Upper lobe of left lung (tissue), 6 donors: ENCODE results near the gene ACTRT2. TPM values are rescaled to one million over a fixed set of nuclear protein-coding genes. Genes with fewer than 3 reads are reported as not detected.

Experiments used
- ATAC-seq, 2 donors: fragments of 200-7000 bp; cut with Tn5 transposase; one replicate each; pipeline ENCODE4 v1.9.1; 2022; ENCODE audit warnings: mild to moderate bottlenecking in 2 of 2, moderate library complexity in 2 of 2; ENCODE audit not compliant: low FRiP score in 2 of 2
- DNase-seq, 2 donors: peaks; one replicate each; pipeline ENCODE4 v3.0.0-alpha.2; 2019 to 2020
- H3K27ac ChIP-seq, 4 donors: fragments of 200-600 bp; sonication (generic); one replicate each; pipeline ENCODE4 v1.5.1; 2016 to 2019
- H3K27me3 ChIP-seq, 4 donors: fragments of 200-600 bp; sonication (generic); one replicate each; pipeline ENCODE4 v1.5.1; 2017 to 2019
- H3K36me3 ChIP-seq, 4 donors: fragments of 200-600 bp; sonication (generic); one replicate each; pipeline ENCODE4 v1.5.1; 2016 to 2019
- H3K4me1 ChIP-seq, 4 donors: fragments of 200-600 bp; sonication (generic); one replicate each; pipeline ENCODE4 v1.5.1; 2018 to 2019
- H3K4me3 ChIP-seq, 4 donors: fragments of 200-600 bp; sonication (generic); one replicate each; pipeline ENCODE4 v1.5.1; 2017 to 2019; ENCODE audit warnings: mild to moderate bottlenecking in 2 of 4, moderate library complexity in 1 of 4
- H3K9me3 ChIP-seq, 4 donors: fragments of 200-600 bp; sonication (generic); one replicate each; pipeline ENCODE4 v1.5.1; 2018 to 2019
- EP300 ChIP-seq, 4 donors: sonication (generic); formaldehyde crosslinking; IDR thresholded peaks; one replicate each; pipeline ENCODE4 v1.5.1; 2017; ENCODE audit warnings: antibody characterized with exemption in 4 of 4, control low read depth in 2 of 4
- POLR2A ChIP-seq, 4 donors: fragments of 450-650 bp; IDR thresholded peaks; one replicate each; pipeline ENCODE4 v1.5.1; 2016 to 2017; ENCODE audit warnings: antibody characterized with exemption in 4 of 4, mild to moderate bottlenecking in 2 of 4
- POLR2AphosphoS5 ChIP-seq, 2 donors: sonication (generic); formaldehyde crosslinking; IDR thresholded peaks; one replicate each; pipeline ENCODE4 v1.5.1; 2017; ENCODE audit warnings: antibody characterized with exemption in 2 of 2
- WGBS, 2 donors: methylation state at CpG; one replicate each; pipeline ENCODE4 v1.1.5; 2017 to 2018; 5-methylcytosine and 5-hydroxymethylcytosine counted together
- total RNA-seq, 6 donors: library from RNA; depleted of rRNA in 4 of 6; stranded (reverse); fragments of >200 nt in 4 of 6; gene quantifications; one replicate each; pipeline versions ENCODE4 v1.1.0 to v1.2.1, GENCODE V29; 2016 to 2021
- TF ChIP-seq, protein P1 (sequence below), 6 experiments: fragments of 450-650 bp in 4 of 6; fragments of 200-600 bp in 2 of 6; sonication (generic) in 2 of 6; IDR thresholded peaks; one replicate each; pipeline ENCODE4 v1.5.1; 2016 to 2019; ENCODE audit warnings: antibody characterized with exemption in 6 of 6
- donor health status: DM: no; HTN: no; CAD: no; lungs with moderate emphysema.
- donor health status: DM: no; HTN: yes; CAD: no; lungs with severe emphysema.

The ACTRT2 gene
- total RNA-seq, 6 donors from 2014 or later = not detected

- TF ChIP-seq POLR2AphosphoS5 (IDR thresholded peaks at IDR 0.05) (no peak), POLR2A (IDR thresholded peaks at IDR 0.05) (no peak), EP300 (IDR thresholded peaks at IDR 0.05) (no peak)
- TF ChIP-seq, protein P1, sequence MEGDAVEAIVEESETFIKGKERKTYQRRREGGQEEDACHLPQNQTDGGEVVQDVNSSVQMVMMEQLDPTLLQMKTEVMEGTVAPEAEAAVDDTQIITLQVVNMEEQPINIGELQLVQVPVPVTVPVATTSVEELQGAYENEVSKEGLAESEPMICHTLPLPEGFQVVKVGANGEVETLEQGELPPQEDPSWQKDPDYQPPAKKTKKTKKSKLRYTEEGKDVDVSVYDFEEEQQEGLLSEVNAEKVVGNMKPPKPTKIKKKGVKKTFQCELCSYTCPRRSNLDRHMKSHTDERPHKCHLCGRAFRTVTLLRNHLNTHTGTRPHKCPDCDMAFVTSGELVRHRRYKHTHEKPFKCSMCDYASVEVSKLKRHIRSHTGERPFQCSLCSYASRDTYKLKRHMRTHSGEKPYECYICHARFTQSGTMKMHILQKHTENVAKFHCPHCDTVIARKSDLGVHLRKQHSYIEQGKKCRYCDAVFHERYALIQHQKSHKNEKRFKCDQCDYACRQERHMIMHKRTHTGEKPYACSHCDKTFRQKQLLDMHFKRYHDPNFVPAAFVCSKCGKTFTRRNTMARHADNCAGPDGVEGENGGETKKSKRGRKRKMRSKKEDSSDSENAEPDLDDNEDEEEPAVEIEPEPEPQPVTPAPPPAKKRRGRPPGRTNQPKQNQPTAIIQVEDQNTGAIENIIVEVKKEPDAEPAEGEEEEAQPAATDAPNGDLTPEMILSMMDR (IDR thresholded peaks at IDR 0.05) = no peak
- WGBS, 2 donors = 79 to 100% methylated on average over 2 to 27 of the region's 32 CpGs
- DNase-seq = peak; percentile 18 to 68
- H3K27ac ChIP-seq = no peak overlapping the region
- no peaks in the 10 kb centered on the region for H3K36me3 ChIP-seq
- no peak for ATAC-seq
- H3K9me3 ChIP-seq = peaks cover 0 to 10% (median 8%) of the 10 kb centered on the region in 4 donors
- no peaks in the 10 kb centered on the region for H3K4me1 ChIP-seq
- H3K4me3 ChIP-seq = no peak overlapping the region
- no peaks in the 10 kb centered on the region for H3K27me3 ChIP-seq
These were observed 18.0 kb upstream of the ACTRT2 start for GRCh38 chr1:3003039-3003940.

DNA sequence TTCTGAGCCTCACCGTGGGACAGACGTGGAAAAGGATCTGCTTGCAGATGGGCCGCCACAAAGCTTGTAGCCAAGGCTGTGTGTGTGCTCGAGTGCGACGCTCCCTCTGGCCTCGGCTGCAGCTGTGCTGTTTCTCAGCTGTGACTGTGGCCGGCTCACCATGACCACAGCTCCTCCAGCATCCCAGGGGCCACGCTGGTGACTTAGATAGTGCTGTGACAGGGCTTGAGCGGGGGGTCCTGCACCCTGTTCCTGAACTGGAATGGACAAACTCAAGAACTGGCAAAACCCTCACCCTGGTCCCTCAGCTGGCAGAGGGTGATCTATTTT, 17.4 kb upstream of the ACTRT2 start:
- H3K4me3 ChIP-seq = no peak overlapping the region
- ATAC-seq = no peak
- H3K9me3 ChIP-seq = peaks cover 0 to 15% (median 10%) of the 10 kb centered on the region in 4 donors
- 82% methylated on average over 10 of the region's 10 CpGs; no CpG with 5 or more reads in 1 of the 2 donors for WGBS, 2 donors
- H3K27ac ChIP-seq = no peak overlapping the region
- TF ChIP-seq POLR2AphosphoS5 (IDR thresholded peaks at IDR 0.05) (no peak), EP300 (IDR thresholded peaks at IDR 0.05) (no peak), POLR2A (IDR thresholded peaks at IDR 0.05) (no peak)
- TF ChIP-seq, protein P1 (IDR thresholded peaks at IDR 0.05) = no peak
- DNase-seq = peak; percentile 15 to 48
- no peaks in the 10 kb centered on the region for H3K27me3 ChIP-seq
- H3K36me3 ChIP-seq = no peaks in the 10 kb centered on the region
- H3K4me1 ChIP-seq = no peaks in the 10 kb centered on the region

- H3K4me3 ChIP-seq = no peak overlapping the region
- peaks cover 0 to 15% (median 12%) of the 10 kb centered on the region in 4 donors for H3K9me3 ChIP-seq
- no peaks in the 10 kb centered on the region for H3K36me3 ChIP-seq
- ATAC-seq (no peak), DNase-seq (peak; percentile 0 to 41)
- H3K27ac ChIP-seq = no peak overlapping the region
- no peak for TF ChIP-seq POLR2A (IDR thresholded peaks at IDR 0.05)
- no peak for TF ChIP-seq POLR2AphosphoS5 (IDR thresholded peaks at IDR 0.05)
- no peak for TF ChIP-seq EP300 (IDR thresholded peaks at IDR 0.05)
- TF ChIP-seq, protein P1 (IDR thresholded peaks at IDR 0.05) = no peak
- 81 to 89% methylated on average over 7 to 14 of the region's 20 CpGs for WGBS, 2 donors
- no peaks in the 10 kb centered on the region for H3K27me3 ChIP-seq
- H3K4me1 ChIP-seq = no peaks in the 10 kb centered on the region
These were observed 16.7 kb upstream of the ACTRT2 start for GRCh38 chr1:3004285-3005205.

GRCh38 chr1:3005771-3006170, 15.5 kb upstream of the ACTRT2 start:
- WGBS, 2 donors = 53 to 68% methylated on average over 8 of the region's 8 CpGs
- Histone ChIP-seq H3K9me3 (peaks cover 0 to 15% (median 12%) of the 10 kb centered on the region in 4 donors), H3K4me1 (no peaks in the 10 kb centered on the region), H3K36me3 (no peaks in the 10 kb centered on the region), H3K27me3 (no peaks in the 10 kb centered on the region), H3K4me3 (no peak overlapping the region), H3K27ac (no peak overlapping the region)
- TF ChIP-seq, protein P1 (IDR thresholded peaks at IDR 0.05) = no peak
- TF ChIP-seq POLR2AphosphoS5 (IDR thresholded peaks at IDR 0.05) (no peak), POLR2A (IDR thresholded peaks at IDR 0.05) (no peak), EP300 (IDR thresholded peaks at IDR 0.05) (no peak)
- no peak for ATAC-seq
- peak in 1 of 2 donors; percentile 2 for DNase-seq
